ENCODE results near the gene CFAP141.
A peak's percentile ranks its signal among the peaks of the same experiment; 100 is the strongest.
"Not testable (repeated sequence)": the region's sequence is repeated elsewhere in the genome, so short reads cannot be mapped to it uniquely, and the experiment has no call there.

Gene CFAP141

GRCh38 chr1:154237435-154237834 lies 31.3 kb upstream of the CFAP141 start:
- no peak overlapping the region for H3K4me3 ChIP-seq (ENCODE audit: low read depth, low read length)
- in situ Hi-C loops (cut with HindIII; ENCODE audit: low sequenced_read_pairs) = no loop called here
- no peak for DNase-seq (ENCODE audit: low read depth)
- TF ChIP-seq, protein P1, sequence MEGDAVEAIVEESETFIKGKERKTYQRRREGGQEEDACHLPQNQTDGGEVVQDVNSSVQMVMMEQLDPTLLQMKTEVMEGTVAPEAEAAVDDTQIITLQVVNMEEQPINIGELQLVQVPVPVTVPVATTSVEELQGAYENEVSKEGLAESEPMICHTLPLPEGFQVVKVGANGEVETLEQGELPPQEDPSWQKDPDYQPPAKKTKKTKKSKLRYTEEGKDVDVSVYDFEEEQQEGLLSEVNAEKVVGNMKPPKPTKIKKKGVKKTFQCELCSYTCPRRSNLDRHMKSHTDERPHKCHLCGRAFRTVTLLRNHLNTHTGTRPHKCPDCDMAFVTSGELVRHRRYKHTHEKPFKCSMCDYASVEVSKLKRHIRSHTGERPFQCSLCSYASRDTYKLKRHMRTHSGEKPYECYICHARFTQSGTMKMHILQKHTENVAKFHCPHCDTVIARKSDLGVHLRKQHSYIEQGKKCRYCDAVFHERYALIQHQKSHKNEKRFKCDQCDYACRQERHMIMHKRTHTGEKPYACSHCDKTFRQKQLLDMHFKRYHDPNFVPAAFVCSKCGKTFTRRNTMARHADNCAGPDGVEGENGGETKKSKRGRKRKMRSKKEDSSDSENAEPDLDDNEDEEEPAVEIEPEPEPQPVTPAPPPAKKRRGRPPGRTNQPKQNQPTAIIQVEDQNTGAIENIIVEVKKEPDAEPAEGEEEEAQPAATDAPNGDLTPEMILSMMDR (IDR thresholded peaks at IDR 0.05; ENCODE audit: low read depth, low read length, missing control alignments) = no peak

- in situ Hi-C loops (cut with HindIII; ENCODE audit: low sequenced_read_pairs) = no loop called here
- no peak overlapping the region for H3K4me3 ChIP-seq (ENCODE audit: low read depth, low read length)
- TF ChIP-seq, protein P1 (IDR thresholded peaks at IDR 0.05; ENCODE audit: low read depth, low read length, missing control alignments) = no peak
- no peak for DNase-seq (ENCODE audit: low read depth)
Observed at GRCh38 chr1:154236855-154237254, 30.7 kb upstream of the CFAP141 start.

DNA sequence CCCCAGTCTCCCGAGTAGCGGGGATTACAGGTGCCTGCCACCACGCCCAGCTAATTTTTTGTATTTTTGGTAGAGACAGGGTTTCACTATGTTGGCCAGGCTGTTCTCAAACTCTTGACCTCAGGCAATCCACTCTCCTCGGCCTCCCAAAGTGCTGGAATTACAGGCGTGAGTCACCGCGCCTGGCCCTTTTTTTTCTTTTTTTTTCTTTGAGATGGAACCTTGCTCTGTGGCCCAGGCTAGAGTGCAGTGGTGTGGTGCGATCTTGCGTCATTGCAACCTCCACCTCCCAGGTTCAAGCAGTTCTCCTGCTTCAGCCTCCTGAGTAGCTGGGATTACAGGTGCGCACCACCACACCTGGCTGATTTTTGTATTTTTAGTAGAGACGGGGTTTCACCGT lies 27.0 kb upstream of the CFAP141 start:
- in situ Hi-C loops (cut with HindIII; ENCODE audit: low sequenced_read_pairs); DNase-seq (ENCODE audit: low read depth); H3K4me3 ChIP-seq (ENCODE audit: low read depth, low read length): not testable (repeated sequence)

- DNase-seq (ENCODE audit: low read depth); H3K4me3 ChIP-seq (ENCODE audit: low read depth, low read length); in situ Hi-C loops (cut with HindIII; ENCODE audit: low sequenced_read_pairs): not testable (repeated sequence)
Observed at GRCh38 chr1:154231112-154231511, 25.0 kb upstream of the CFAP141 start.

DNA sequence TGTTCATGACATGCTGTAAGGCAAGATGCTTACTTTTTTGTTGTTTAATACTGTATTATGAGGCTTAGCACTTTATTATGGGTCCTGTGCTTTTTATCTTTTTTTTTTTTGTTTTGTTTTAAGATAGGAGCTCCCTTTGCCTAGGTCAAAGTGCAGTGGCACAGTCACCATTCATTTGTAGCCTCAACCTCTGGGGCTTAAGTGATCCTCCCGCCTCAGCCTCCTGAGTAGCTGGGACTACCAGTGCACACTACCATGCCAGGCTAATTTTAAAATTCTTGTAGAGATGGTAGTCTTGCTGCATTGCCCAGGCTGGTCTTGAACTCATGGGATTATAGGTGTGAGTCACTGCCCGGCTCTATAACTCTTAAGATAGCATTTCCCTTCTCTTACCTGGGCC lies 19.2 kb upstream of the CFAP141 start:
- in situ Hi-C loops (cut with HindIII; ENCODE audit: low sequenced_read_pairs) = no loop called here
- TF ChIP-seq, protein P1 (IDR thresholded peaks at IDR 0.05; ENCODE audit: low read depth, low read length, missing control alignments) = no peak
- no peak overlapping the region for H3K4me3 ChIP-seq (ENCODE audit: low read depth, low read length)
- DNase-seq (ENCODE audit: low read depth) = no peak

- in situ Hi-C loops (cut with HindIII; ENCODE audit: low sequenced_read_pairs) = no loop called here
- DNase-seq (ENCODE audit: low read depth) = no peak
- TF ChIP-seq, protein P1 (IDR thresholded peaks at IDR 0.05; ENCODE audit: low read depth, low read length, missing control alignments) = no peak
- no peak overlapping the region for H3K4me3 ChIP-seq (ENCODE audit: low read depth, low read length)
Observed at GRCh38 chr1:154223621-154224020, 17.5 kb upstream of the CFAP141 start.

DNA sequence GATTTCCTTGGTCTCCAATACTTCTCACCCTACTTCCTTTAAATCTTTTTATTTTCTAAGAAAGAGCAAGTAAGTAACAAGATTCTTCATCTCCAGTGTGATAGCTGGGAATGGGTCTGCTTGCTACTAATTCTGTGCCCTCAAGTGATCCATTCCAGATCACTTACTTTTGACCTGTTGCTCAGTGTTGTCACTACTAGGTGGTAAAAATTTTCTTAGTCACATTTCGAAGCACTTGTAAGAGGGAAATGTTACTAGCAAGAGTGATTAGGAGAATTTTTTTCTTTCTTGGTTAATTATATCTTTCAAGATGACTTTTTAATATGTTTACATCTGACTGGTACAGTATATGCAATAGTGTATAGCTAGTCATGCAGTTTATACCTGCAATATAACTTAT lies 16.8 kb upstream of the CFAP141 start:
- TF ChIP-seq, protein P1 (IDR thresholded peaks at IDR 0.05; ENCODE audit: low read depth, low read length, missing control alignments) = no peak
- DNase-seq (ENCODE audit: low read depth) = no peak
- in situ Hi-C loops (cut with HindIII; ENCODE audit: low sequenced_read_pairs) = no loop called here
- peak overlapping the region; percentile 88 for H3K4me3 ChIP-seq (ENCODE audit: low read depth, low read length)

DNA sequence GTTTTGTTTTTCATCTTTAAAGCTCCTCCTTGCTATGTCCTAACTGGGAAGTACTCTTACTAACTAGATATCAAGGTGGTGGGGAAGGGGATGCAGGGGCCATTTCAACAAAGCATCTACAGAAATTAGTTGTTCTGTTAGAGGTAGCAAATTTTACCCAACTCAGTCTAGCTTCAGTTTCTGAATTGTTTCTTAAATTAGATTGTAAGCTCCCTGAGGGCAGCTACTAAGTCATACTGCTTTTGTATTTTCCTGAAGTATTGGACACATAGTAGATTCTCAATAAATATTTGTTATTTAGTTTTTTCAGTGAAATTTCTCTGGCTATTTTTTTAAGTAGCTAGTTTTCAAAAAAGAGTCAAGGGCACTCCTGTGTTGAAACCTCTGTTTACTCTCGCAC lies 16.4 kb upstream of the CFAP141 start:
- H3K4me3 ChIP-seq (ENCODE audit: low read depth, low read length) = peak overlapping the region; percentile 88
- in situ Hi-C loops (cut with HindIII; ENCODE audit: low sequenced_read_pairs) = no loop called here
- no peak for DNase-seq (ENCODE audit: low read depth)
- TF ChIP-seq, protein P1 (IDR thresholded peaks at IDR 0.05; ENCODE audit: low read depth, low read length, missing control alignments) = no peak
